NCI-H187 (cell line): ENCODE measurements around the gene GNAZ.

Experiments used
- DNase-seq, 2 experiments: peaks; one replicate each; lab custom pipeline; 2025; lab: John Stamatoyannopoulos, UW

Gene GNAZ

GRCh38 chr22:23119494-23120414 lies 49.4 kb downstream of the GNAZ start:
- DNase-seq: no peak

- DNase-seq: no peak
These were observed 50.1 kb downstream of the GNAZ start for GRCh38 chr22:23120415-23120899.

GRCh38 chr22:23121000-23121421 lies 50.7 kb downstream of the GNAZ start:
- no peak for DNase-seq

DNA sequence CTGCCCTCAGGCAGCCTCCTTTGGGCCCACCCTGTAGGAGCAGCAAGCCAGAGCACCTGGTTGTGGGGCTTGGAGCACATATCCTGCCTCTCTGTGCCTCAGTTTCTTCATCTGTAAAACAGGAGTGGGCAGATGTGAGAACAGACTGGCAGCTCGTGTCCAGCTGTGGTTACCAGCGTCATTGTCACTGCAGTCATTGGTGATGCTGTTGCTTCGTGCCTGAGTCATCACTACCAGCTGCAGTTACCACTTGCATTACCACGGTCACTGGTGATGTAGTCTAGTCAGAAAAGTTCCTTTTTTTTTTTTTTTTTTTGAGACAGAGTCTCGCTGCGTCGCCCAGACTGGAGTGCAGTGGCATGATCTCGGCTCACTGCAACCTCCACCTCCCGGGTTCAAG lies 51.1 kb downstream of the GNAZ start:
- DNase-seq: no peak

DNA sequence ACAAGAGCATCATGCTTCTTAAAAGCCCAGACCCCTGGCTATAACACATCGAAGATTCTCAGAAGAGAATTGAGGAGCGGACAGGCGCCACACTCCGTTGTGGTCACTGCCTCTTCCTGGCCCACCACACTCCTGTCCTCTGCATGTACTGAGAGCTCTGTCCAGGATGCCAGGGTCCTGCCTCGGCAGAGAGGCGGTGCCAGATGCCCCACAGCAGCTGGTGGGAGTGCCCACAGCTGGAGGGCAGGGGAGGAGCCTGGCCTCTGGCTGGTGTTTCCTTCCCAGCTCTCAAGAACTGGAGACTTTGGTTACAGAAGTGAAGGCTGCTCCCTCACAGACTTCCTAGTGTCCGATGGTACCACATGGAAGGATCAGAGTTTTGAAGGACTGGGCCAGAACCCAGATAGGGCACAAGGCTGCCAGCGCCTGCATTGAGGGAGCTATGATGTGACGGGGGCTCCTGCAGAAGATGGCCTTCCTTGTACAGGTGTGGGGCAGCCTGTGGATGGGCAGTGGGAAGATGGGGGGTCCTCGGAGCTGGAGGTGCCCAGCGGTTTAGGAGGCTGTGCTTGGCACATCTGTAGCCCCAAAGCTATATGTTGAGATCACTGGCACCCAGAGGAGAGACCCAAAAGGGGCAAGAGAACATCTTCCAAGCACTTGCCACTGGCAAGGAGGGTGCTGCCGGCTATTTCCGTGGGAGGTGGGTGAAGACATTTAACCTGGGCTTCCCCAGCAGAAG lies 52.1 kb downstream of the GNAZ start:
- no peak for DNase-seq

DNA sequence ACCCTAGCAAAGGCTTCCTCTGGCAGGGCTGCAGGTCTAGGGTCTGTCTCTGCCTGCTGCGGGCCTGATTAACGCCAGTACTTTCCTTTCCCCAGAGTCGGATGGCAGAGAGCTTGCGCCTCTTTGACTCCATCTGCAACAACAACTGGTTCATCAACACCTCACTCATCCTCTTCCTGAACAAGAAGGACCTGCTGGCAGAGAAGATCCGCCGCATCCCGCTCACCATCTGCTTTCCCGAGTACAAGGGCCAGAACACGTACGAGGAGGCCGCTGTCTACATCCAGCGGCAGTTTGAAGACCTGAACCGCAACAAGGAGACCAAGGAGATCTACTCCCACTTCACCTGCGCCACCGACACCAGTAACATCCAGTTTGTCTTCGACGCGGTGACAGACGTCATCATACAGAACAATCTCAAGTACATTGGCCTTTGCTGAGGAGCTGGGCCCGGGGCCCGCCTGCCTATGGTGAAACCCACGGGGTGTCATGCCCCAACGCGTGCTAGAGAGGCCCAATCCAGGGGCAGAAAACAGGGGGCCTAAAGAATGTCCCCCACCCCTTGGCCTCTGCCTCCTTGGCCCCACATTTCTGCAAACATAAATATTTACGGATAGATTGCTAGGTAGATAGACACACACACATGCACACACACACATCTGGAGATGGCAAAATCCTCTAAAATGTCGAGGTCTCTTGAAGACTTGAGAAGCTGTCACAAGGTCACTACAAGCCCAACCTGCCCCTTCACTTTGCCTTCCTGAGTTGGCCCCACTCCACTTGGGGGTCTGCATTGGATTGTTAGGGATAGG lies 52.9 kb downstream of the GNAZ start:
- DNase-seq: no peak

- DNase-seq: no peak
These were observed 53.5 kb downstream of the GNAZ start for GRCh38 chr22:23123804-23124254.

GRCh38 chr22:23124611-23125511 lies 54.5 kb downstream of the GNAZ start:
- no peak for DNase-seq

DNA sequence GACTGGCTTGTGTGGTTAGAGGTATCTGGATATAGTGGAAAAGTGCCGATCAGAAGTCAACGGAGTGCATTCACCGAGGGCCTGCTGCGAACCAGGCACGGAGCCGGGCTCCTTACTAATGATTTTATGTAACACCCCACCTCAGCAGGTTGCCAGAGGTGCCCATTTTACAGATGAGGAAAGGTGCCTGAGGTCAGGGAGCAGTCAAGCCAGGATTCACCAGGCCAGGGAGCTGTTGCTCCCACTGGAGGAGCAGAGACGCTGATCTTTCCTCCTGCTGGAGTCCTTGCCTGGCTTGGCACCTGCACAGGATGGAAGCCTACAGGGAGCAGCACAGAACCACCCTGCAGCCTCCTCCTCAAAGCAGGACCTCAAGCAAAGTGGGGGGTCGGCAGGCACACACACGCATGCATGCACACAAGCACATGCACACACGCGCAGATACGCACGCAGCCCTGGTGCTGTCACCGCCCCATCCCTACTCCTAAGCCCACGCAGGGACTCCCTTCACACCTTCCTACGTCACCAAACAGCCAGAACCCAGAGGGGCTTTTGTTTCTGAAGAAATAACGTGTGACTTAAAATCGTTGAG lies 55.3 kb downstream of the GNAZ start:
- DNase-seq: no peak

GRCh38 chr22:23126165-23127054 lies 56.1 kb downstream of the GNAZ start:
- no peak for DNase-seq

DNA sequence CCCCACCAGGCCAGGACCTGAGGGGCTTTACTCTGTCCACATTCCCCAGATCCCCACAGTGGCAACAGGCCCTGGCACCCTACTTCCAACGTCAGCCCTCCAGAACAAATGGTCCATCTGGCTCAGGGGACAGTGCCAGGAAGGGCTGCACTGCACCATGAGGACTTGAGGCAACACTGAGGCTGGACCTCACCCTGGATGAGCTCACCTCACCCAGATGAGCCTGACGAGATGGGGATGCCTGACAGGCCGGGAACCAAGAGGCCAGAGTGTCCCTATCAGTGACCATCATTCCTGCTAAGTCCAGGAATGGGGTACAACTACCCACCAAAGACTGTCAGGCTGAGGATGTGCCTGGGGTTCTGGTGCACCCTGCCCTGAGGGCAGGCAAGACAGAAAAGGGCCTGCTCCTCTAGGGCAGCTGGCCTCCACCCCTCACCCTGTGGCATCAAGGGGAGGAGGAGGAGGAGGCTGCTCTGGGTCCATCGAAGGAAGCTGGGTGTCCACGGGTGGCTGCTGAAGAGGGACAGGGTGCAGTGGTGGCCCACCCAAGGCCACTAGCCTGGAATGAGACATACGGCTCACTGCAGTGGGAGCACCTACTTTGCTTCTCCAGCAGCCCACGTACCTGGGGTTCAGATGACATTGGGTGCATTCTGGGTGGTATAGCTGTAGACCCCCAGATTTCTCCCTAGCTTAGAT lies 56.9 kb downstream of the GNAZ start:
- no peak for DNase-seq

DNA sequence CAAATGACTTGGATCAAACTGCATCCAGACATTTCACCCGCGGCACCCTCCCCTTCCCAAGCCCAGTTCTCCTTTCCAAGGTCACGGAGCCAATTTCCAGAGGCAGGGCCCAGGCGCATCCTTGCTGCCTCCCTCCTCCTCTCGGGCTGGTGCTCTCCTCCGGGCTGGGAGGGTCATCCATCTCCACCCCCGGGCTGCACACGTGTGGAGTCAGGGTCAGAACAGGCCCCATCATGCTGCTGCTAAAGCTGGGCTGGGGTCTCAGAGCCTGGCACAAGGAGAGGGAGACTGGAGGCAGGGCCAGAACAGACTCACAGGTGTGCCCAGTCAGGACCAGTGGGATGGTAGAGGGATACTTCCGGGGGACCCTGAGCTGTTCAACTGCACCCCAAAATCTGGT lies 57.5 kb downstream of the GNAZ start:
- no peak for DNase-seq

DNA sequence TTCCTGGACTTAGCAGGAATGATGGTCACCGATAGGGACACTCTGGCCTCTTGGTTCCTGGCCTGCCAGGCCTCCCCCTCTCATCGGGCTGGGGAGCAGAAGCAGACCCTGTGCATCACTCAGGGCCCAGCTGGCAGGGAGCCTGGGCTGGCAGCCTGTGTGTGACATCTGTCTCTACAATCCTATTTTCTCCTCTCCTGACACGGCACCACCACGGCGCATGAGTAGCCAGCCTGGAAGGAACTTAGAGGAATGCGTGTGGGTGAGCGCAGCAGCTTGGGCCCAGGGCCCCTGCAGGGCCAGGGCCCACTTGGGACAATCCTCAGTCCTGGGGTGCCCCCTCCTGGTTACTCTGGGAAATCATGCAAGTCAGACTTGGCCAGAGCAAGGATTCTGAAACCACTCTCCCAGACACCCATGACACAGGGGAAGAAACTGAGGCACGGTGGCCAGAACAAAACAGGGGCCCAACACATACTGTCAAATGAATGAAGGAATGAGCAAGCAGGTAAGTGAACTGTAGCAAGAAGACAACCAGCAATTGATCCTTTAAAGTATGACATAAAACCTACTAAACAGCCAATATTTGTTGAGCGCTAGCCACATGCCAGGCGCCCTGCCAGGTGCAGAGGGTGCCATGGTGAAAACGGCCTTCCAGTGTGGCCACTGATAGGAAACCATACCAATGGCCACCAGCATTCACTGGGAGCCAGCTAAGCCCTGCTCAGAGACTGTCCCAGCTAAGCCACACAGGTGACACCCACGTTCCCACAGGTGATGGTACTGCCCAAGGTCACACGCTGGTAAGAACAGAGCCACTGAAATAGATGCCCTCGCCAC lies 58.2 kb downstream of the GNAZ start:
- peak in 1 of 2 experiments; percentile 22 for DNase-seq

GRCh38 chr22:23129149-23129548 lies 58.8 kb downstream of the GNAZ start:
- DNase-seq: no peak

DNA sequence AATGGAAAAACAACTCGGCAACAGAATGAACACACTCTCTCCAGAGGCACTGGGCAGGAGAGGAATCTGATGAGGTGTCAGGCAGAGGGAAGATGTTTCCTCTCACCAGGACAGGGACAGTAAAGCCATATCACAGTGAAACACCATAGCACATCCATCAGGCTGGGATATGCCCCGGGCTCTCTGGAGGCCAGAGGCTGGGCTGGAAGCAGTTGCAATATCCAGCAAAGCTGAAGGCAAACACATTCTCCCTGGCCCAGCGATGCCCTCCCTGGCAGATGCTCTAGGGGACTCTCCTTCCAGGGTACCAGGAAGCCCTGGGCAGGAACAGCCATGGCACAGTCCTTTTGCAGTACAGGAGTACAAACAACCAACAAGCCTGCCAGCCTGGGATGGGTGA lies 60.4 kb downstream of the GNAZ start:
- no peak for DNase-seq

GRCh38 chr22:23131931-23132330 lies 61.6 kb downstream of the GNAZ start:
- no peak for DNase-seq

DNA sequence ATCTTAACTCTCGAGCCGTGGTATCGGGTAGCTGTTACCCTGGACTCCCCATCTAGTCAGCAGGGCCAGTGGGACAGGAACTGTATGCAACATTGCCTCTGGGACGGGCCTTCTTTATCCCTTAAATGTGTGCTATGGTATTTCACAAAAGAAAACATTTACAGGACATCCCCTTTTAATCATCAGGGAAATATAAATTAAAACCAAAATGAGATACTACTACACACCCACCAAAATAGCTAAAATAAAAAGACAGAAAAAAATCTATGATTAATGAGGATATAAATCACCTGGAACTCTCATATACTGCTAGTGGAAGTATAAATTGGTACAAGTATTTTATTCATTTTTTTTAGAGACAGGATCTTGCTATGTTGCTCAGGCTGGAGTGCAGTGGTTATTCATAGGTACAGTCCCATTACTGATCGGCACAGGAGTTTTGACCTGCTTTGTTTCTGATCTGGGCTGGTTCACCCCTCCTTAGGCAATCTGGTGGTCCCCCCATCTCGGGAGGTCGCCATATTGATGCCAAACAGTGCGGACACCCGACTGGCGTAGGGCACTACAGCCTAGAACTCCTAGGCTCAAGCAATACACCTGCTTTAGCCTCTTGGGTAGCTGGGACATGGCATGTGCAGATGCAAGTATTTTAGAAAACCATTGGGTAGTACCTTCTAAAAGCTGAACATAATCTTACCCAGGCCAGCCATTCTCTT lies 62.2 kb downstream of the GNAZ start:
- DNase-seq: no peak
